Loucy (cell line): ENCODE data around the gene AIDA.

Source experiments
- CTCF ChIP-seq: fragments of 200-600 bp; sonication (generic); conservative IDR thresholded peaks from 2 replicates; pipeline ENCODE4 v1.5.1; 2014; ENCODE audit warnings: mild to moderate bottlenecking, antibody characterized with exemption, low read length
- EZH2phosphoT487 ChIP-seq: fragments of 200-600 bp; IDR thresholded peaks from 2 replicates; pipeline ENCODE4 v1.6.1; 2018; ENCODE audit warnings: antibody characterized with exemption, mild to moderate bottlenecking, moderate library complexity, borderline replicate concordance

- TF ChIP-seq EZH2phosphoT487 (no peak), CTCF (no peak)
These were observed 88.8 kb downstream of the AIDA start for GRCh38 chr1:222623458-222623857.
